Transverse colon (tissue), 4 donors: ENCODE data around the gene ARSI. TPM values are rescaled to one million over a fixed set of nuclear protein-coding genes. Genes with fewer than 3 reads are reported as not detected.

ENCODE experiments used
- DNase-seq: peaks from one replicate; pipeline ENCODE4 v3.0.0-alpha.2; 2019
- H3K27ac ChIP-seq, 4 donors: fragments of 200-600 bp; sonication (generic); 2 replicates each; pipeline ENCODE4 v1.5.1; 2016 to 2018; ENCODE audit warnings: inconsistent platforms in 4 of 4
- H3K27me3 ChIP-seq: fragments of 200-600 bp; sonication (generic); 2 replicates; pipeline ENCODE4 v1.5.1; 2017; ENCODE audit warnings: inconsistent platforms
- H3K36me3 ChIP-seq, 4 donors: fragments of 200-600 bp; sonication (generic); 2 replicates each; pipeline ENCODE4 v1.5.1; 2017 to 2019; ENCODE audit warnings: inconsistent platforms in 4 of 4
- H3K4me1 ChIP-seq, 4 donors: fragments of 200-600 bp; sonication (generic); 2 replicates each; pipeline ENCODE4 v1.5.1; 2017 to 2020; ENCODE audit warnings: inconsistent platforms in 4 of 4
- H3K4me3 ChIP-seq, 4 donors: fragments of 200-600 bp; sonication (generic); 1 replicate in 1 of 4; 2 replicates in 3 of 4; pipeline versions ENCODE4 v1.5.1 to v1.6.1; 2017 to 2019; ENCODE audit warnings: inconsistent platforms in 4 of 4
- H3K9me3 ChIP-seq, 2 donors: fragments of 200-600 bp; sonication (generic); 2 replicates each; pipeline ENCODE4 v1.5.1; 2017 to 2019; ENCODE audit warnings: inconsistent platforms in 2 of 2
- EP300 ChIP-seq: sonication (generic); formaldehyde crosslinking; IDR thresholded peaks from one replicate; pipeline ENCODE4 v1.6.1; 2017; ENCODE audit warnings: antibody characterized with exemption, low read depth
- POLR2A ChIP-seq: fragments of 450-650 bp; IDR thresholded peaks from one replicate; pipeline ENCODE4 v1.6.1; 2016; ENCODE audit warnings: antibody characterized with exemption, mild to moderate bottlenecking, moderate library complexity
- POLR2AphosphoS5 ChIP-seq, 3 donors: sonication (generic); formaldehyde crosslinking; IDR thresholded peaks; one replicate each; pipeline ENCODE4 v1.6.1; 2016; ENCODE audit warnings: antibody characterized with exemption in 3 of 3
- WGBS, 2 donors: methylation state at CpG; one replicate each; pipeline ENCODE4 v1.1.5; 2018; ENCODE audit warnings: low coverage in 1 of 2; 5-methylcytosine and 5-hydroxymethylcytosine counted together
- in situ Hi-C, 4 donors: fragments of 200-750 bp; cut with MboI; loops; one replicate each; pipeline versions ENCODE4 v1.15.0 to v1.15.1; 2017; ENCODE audit warnings: low sequenced_read_pairs in 3 of 4, low pct_ligation_motif_present in 1 of 4, low pct_unique_long_range_greater_than_20kb in 1 of 4
- intact Hi-C: fragments of 100-400 bp; cut with DNase I; formaldehyde crosslinking; loops from one replicate; pipeline ENCODE4 v1.15.1; 2023; ENCODE audit warnings: low total_unique reads
- total RNA-seq, 4 donors: library from RNA; depleted of rRNA; stranded (reverse); fragments of >200 nt; gene quantifications; one replicate each; pipeline ENCODE4 v1.1.0, GENCODE V29; 2016
- TF ChIP-seq, protein P1 (sequence below), 5 experiments: fragments of 200-600 bp in 3 of 5; fragments of 450-650 bp in 2 of 5; sonication (generic) in 3 of 5; IDR thresholded peaks; 1 replicate in 2 of 5; 2 replicates in 3 of 5; pipeline ENCODE4 v1.5.1; 2016 to 2017; ENCODE audit warnings: antibody characterized with exemption in 5 of 5, inconsistent platforms in 3 of 5, mild to moderate bottlenecking in 2 of 5, moderate library complexity in 1 of 5

Gene ARSI
- total RNA-seq, 4 donors from 2014 or later = 0.48 to 1.6 TPM; not detected in 2

DNA sequence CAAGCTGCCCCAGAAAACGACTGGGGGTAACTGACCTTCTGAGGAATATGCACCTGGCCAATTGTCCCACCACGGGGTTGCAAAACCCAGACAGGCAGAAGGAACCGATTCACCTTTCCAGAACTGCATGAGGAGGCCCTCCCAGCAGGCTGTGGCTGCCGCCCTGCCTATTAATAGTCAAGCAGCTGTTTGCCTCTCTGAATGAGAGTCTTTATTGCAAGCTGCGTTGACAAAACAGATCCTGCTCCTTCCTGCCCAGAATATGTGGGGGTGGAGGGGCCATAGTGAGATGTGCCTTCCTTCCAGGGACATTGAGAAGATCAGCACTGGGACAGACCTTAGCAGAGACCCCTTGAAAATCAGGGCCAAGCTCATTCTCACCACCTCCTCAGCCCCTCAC is 36.5 kb upstream of the ARSI start:
- in situ Hi-C loops = no loop called here
- WGBS, 2 donors = 55% methylated on average over 5 of the region's 5 CpGs; no CpG with 5 or more reads in 1 of the 2 donors
- no peak for DNase-seq

DNA sequence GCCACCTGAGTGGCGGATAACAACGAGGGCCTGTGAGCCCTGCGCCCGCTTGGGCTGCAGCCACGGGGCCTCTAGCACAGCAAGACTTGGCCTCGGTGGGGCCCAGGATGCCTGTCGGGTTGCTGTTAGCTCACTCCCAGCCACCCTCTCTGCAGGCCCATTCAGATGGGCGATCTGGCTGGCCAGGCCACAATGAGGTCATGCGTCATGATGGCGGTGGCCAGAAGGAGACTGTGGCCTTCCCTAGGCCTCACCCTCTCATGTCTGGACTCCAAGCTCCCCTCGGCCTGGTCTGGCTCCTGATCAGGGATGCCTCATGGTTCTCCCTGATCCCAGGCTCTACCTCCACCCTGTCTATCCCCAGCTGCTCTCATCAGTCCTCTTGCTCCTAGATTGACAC is 35.8 kb upstream of the ARSI start:
- Histone ChIP-seq H3K36me3 (no peaks in the 10 kb centered on the region), H3K9me3 (no peaks in the 10 kb centered on the region), H3K4me1 (no peaks in the 10 kb centered on the region), H3K27me3 (no peaks in the 10 kb centered on the region), H3K4me3 (no peak overlapping the region), H3K27ac (no peak overlapping the region)
- DNase-seq = no peak
- no peak for TF ChIP-seq POLR2AphosphoS5 (IDR thresholded peaks at IDR 0.05)
- TF ChIP-seq POLR2A = no peak
- no peak for TF ChIP-seq EP300
- TF ChIP-seq, protein P1, sequence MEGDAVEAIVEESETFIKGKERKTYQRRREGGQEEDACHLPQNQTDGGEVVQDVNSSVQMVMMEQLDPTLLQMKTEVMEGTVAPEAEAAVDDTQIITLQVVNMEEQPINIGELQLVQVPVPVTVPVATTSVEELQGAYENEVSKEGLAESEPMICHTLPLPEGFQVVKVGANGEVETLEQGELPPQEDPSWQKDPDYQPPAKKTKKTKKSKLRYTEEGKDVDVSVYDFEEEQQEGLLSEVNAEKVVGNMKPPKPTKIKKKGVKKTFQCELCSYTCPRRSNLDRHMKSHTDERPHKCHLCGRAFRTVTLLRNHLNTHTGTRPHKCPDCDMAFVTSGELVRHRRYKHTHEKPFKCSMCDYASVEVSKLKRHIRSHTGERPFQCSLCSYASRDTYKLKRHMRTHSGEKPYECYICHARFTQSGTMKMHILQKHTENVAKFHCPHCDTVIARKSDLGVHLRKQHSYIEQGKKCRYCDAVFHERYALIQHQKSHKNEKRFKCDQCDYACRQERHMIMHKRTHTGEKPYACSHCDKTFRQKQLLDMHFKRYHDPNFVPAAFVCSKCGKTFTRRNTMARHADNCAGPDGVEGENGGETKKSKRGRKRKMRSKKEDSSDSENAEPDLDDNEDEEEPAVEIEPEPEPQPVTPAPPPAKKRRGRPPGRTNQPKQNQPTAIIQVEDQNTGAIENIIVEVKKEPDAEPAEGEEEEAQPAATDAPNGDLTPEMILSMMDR (IDR thresholded peaks at IDR 0.05) = no peak
- intact Hi-C loops (no loop called here), in situ Hi-C loops (no loop called here)
- WGBS, 2 donors = 82% methylated on average over 10 of the region's 11 CpGs; no CpG with 5 or more reads in 1 of the 2 donors

More for the DNA sequence above, 36.5 kb upstream of the ARSI start:
- H3K36me3 ChIP-seq = no peaks in the 10 kb centered on the region
- intact Hi-C loops = no loop called here
- no peaks in the 10 kb centered on the region for H3K9me3 ChIP-seq
- no peaks in the 10 kb centered on the region for H3K4me1 ChIP-seq
- no peaks in the 10 kb centered on the region for H3K27me3 ChIP-seq
- H3K4me3 ChIP-seq = no peak overlapping the region
- no peak overlapping the region for H3K27ac ChIP-seq
- no peak for TF ChIP-seq POLR2A
- TF ChIP-seq POLR2AphosphoS5 (IDR thresholded peaks at IDR 0.05) = no peak
- no peak for TF ChIP-seq EP300
- TF ChIP-seq, protein P1 (IDR thresholded peaks at IDR 0.05) = no peak

DNA sequence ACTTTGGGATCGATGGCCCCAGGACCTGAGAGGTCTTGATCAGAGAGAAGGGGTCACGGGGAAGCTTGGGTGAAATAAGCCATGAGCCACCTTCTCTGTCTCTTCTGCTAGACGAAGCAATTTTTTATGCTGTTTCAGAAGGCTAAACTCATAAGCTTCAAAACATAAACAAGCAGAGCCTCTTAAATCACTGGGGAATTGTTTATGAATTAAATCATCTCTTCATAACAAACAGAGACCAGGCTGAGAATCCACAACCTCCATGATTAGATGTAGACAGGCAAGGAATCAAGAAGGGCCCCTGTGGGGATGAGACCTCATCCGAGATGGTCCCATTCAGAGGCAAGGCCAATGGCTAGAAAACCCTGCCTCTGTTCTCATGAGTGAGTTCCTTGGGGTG is 33.1 kb upstream of the ARSI start:
- TF ChIP-seq, protein P1 (IDR thresholded peaks at IDR 0.05) = no peak
- TF ChIP-seq POLR2A (no peak), POLR2AphosphoS5 (IDR thresholded peaks at IDR 0.05) (no peak), EP300 (no peak)
- Histone ChIP-seq H3K4me3 (no peak overlapping the region), H3K36me3 (no peaks in the 10 kb centered on the region), H3K9me3 (no peaks in the 10 kb centered on the region), H3K27ac (no peak overlapping the region), H3K27me3 (no peaks in the 10 kb centered on the region), H3K4me1 (no peaks in the 10 kb centered on the region)
- WGBS, 2 donors = 68 to 69% methylated on average over 4 of the region's 4 CpGs
- in situ Hi-C loops (no loop called here), intact Hi-C loops (no loop called here)
- no peak for DNase-seq

DNA sequence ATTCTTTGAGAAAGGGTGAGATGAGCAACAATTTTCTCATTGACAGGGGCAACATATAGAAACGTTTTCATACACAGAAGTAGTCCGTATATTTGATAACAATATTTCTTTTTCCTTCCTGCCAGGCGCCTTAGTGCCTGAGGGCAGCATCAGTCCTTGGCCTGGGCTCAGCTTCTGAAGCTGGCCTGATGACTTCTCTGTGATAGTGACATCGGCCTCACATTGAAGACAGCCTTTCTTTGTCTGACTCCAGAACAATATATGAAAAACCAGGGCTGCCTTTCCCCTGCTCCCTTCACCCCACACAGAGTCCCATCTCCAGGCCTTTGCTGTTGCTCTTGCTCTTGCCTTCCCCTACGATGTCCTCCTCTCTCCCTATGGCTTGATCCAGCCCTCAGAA is 30.7 kb upstream of the ARSI start:
- Histone ChIP-seq H3K36me3 (no peaks in the 10 kb centered on the region), H3K27ac (no peak overlapping the region), H3K9me3 (no peaks in the 10 kb centered on the region), H3K4me3 (no peak overlapping the region), H3K4me1 (no peaks in the 10 kb centered on the region), H3K27me3 (no peaks in the 10 kb centered on the region)
- in situ Hi-C loops = no loop called here
- intact Hi-C loops = no loop called here
- DNase-seq = no peak
- TF ChIP-seq, protein P1 (IDR thresholded peaks at IDR 0.05) = no peak
- TF ChIP-seq POLR2AphosphoS5 (IDR thresholded peaks at IDR 0.05) = no peak
- TF ChIP-seq EP300 = no peak
- TF ChIP-seq POLR2A = no peak
- WGBS, 2 donors = 79 to 82% methylated on average over 3 to 5 of the region's 5 CpGs
